ENCODE measurements around the gene RCL1.

RCL1 gene

DNA sequence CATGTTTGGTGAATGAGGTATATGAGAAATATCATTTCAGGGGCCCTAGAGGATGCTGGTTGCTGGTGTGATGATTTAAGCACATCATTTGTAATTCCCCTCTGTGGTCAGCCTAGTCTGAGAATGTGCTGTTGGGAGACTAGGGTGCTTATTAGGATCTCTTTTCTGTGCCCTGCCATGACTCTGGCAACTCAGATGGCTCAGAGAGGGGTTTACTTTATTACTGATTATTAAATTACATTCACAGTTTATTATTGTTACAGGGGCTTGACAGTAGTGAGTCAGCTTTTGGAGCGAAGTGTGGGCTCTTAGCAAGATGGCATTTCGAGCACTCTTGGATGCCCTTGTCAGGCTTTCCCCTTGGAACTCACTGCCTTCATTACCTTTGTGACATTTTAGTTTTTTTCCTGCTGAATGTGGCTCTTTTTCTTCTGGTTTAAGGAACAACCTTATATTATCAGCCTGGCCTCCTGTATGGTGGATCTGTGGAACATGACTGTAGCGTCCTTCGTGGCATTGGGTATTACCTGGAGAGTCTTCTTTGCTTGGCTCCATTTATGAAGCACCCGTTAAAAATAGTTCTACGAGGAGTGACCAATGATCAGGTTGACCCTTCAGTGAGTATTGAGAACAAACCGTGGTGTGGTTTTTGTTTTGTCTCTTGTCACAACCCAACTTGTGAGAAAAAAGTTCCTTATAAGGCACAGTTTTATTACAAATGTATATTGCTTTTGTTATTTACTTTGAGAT is 33.8 kb downstream of the RCL1 start:
- no peak overlapping the region for H3K4me3 ChIP-seq (ENCODE audit: low read depth, low read length)
- TF ChIP-seq CTCF (IDR thresholded peaks at IDR 0.05; ENCODE audit: control insufficient read depth, extremely low read depth, insufficient read depth) = no peak
- DNase-seq (ENCODE audit: low read depth) = no peak

- TF ChIP-seq CTCF (IDR thresholded peaks at IDR 0.05; ENCODE audit: control insufficient read depth, extremely low read depth, insufficient read depth) = no peak
- H3K4me3 ChIP-seq (ENCODE audit: low read depth, low read length) = no peak overlapping the region
- DNase-seq (ENCODE audit: low read depth) = no peak
Measured at GRCh38 chr9:4827224-4827623, 34.5 kb downstream of the RCL1 start.

DNA sequence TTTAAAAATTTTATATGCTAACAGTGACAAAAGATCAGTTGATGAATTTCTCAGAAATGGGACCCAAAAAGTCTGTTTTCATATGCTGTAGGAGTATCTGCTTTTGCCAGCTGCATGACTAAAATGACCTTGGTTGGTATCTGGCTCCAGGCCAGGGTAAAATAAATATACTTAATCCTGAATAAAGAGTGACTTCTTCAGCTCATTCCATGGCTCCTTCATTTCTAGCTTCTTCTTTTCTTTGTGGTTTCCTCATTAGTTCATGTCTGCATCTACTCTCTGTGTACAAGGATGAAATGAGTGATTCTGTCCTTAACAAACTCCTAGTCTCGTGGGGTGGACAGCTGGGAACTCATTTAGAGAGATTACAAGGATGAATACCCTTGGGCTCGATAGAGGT is 36.0 kb downstream of the RCL1 start:
- no peak for TF ChIP-seq CTCF (IDR thresholded peaks at IDR 0.05; ENCODE audit: control insufficient read depth, extremely low read depth, insufficient read depth)
- peak; percentile 21 for DNase-seq (ENCODE audit: low read depth)

DNA sequence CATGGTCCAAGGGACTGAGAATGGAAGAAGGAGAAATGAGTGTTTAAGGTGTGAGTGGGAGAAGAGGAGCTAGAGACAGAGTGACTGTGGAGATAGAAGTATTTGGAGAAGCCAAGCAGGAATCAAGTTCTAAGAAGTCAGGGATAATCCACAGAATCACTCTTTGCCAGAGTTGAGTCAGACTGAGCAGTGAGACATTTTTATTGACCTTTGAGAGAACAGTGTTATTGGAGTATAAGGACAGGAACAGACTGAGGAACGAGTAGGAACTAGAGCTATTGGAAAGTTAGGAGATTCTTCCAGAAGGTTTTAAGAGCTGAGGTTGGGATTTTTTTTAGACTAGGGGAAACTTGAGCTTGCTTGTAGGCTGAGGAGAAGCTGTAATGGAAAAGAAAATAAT is 37.2 kb downstream of the RCL1 start:
- no peak for TF ChIP-seq CTCF (IDR thresholded peaks at IDR 0.05; ENCODE audit: control insufficient read depth, extremely low read depth, insufficient read depth)
- H3K4me3 ChIP-seq (ENCODE audit: low read depth, low read length) = no peak overlapping the region
- DNase-seq (ENCODE audit: low read depth) = no peak

More for the DNA sequence above, 36.0 kb downstream of the RCL1 start:
- no peak overlapping the region for H3K4me3 ChIP-seq (ENCODE audit: low read depth, low read length)

GRCh38 chr9:4830699-4831098 is 38.0 kb downstream of the RCL1 start:
- no peak overlapping the region for H3K4me3 ChIP-seq (ENCODE audit: low read depth, low read length)
- no peak for DNase-seq (ENCODE audit: low read depth)
- no peak for TF ChIP-seq CTCF (IDR thresholded peaks at IDR 0.05; ENCODE audit: control insufficient read depth, extremely low read depth, insufficient read depth)

DNA sequence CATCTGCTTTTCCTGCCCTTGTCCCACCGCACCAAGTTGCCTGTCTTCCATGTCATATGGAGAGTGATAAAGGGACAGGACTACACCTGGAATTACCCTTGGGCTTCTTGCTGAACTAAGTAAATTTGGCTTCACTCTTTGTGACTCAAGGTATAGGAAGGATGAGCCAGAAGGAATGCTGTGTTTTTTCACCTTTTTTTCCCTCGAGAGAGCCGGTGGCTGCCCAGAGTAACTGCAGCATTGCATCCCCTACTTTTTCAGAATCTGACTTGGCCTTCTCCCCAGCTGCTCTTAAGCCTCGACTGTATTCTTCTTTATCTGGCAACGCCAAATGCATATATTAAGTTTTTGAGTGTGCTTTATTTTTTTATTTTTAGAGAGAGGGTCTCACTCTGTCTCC is 38.4 kb downstream of the RCL1 start:
- no peak overlapping the region for H3K4me3 ChIP-seq (ENCODE audit: low read depth, low read length)
- no peak for TF ChIP-seq CTCF (IDR thresholded peaks at IDR 0.05; ENCODE audit: control insufficient read depth, extremely low read depth, insufficient read depth)
- DNase-seq (ENCODE audit: low read depth) = no peak

- no peak for DNase-seq (ENCODE audit: low read depth)
- H3K4me3 ChIP-seq (ENCODE audit: low read depth, low read length) = no peak overlapping the region
- TF ChIP-seq CTCF (IDR thresholded peaks at IDR 0.05; ENCODE audit: control insufficient read depth, extremely low read depth, insufficient read depth) = no peak
Measured at GRCh38 chr9:4831944-4832343, 39.2 kb downstream of the RCL1 start.
